ENCODE data around the gene PRM1.
A peak's percentile ranks its signal among the peaks of the same experiment; 100 is the strongest.
"Not testable (repeated sequence)": the region's sequence is repeated elsewhere in the genome, so short reads cannot be mapped to it uniquely, and the experiment has no call there.

The PRM1 gene

DNA sequence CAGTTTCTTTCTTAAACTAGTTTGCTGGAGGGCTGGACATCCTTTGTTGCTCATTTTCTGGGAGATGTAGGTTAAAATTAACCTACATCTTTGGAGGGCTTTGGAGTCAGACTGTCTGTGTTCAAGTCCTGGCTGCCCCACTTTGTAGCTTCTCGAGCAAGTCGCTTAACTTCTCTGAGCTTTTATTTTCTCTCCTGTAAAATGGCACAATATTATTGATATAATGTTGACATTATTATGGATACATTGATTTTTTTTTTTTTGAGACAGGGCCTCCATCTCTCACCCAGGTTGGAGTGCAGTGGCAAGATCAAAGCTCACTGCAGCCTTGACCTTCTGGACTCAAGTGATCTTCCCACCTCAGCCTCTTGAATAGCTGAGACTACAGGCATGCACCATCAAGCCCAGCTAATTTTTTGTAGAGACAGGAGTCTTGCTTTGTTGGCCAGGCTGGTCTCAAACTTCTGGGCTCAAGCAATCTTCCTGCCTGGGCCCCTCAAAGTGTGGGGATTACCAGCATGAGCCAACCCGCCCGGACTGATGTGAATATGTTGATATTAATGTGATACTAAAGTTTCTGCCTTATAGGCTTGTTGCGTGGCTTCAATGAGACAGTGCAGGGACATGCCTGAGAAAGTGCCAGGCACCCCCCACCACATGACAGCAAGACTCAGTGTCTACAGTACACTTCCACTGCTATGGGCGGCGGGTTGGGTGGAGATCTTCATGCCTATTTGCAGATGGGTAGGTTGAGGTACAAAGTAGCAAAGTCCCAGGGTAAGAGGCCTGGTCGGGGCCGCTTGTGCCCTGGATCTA, 32.6 kb upstream of the PRM1 start:
- no peak for DNase-seq

DNA sequence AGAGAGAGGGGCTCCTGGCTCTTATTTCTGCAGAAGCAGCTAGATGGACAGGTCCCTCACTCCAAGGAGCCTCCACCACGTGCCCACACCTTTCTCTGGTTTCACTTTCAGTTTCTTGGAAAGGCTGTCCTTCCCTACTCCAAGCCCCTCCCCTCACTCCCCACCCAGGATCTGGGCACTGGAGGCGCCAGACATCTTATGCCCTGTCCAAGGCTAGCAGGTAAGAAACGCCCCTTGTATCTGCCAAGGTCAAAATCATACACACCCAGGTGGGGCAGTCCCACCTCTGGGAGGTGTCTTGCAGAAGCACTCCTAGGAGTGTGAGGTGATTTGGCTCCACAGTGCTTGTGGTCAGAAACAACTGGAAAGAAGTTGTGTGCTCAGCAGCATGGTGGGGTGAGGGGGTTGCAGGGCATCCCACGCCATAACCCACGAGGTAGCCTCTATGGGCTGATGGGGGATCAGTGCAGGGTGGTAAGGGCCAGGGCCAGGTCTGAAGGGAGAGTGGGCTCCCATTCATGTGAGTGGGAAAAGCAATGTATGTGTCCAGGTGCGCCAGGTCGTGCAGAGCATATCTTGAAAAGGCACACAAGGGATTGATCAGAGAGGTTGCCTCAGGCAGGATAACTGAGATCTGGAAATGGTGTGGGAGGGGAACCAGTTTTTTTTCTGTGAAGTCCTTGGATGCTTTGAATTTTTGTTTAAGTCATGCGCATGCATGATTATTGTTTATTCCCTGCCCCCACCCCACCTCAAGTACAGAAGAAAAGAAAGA, 31.8 kb upstream of the PRM1 start:
- DNase-seq, result peak; percentile 30

DNA sequence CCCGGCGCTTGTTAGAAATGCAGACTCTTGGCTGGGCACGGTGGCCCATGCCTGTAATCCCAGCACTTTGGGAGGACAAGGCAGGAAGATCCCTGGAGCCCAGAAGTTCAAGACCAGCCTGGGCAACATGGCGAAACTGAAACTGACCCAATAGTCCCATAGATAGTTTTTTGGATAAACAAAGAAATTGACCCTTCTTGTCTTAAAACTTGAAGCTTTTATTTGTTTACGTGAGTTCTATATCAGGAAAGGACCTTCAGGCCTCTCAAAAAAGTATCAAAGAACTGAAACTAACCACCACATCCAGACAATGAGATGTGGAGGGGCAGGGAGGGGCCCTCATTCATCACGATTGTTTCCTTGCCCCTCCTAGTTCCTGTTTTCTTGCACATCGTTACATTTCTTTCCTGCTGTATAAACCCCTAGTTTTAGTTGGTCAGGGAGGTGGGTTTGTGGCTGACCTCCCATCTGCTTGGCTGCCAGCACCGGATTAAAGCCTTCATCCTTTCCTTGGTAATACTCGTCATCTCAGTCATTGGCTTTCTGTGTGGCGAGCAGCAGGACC, 29.9 kb upstream of the PRM1 start:
- peak; percentile 24 for DNase-seq

DNA sequence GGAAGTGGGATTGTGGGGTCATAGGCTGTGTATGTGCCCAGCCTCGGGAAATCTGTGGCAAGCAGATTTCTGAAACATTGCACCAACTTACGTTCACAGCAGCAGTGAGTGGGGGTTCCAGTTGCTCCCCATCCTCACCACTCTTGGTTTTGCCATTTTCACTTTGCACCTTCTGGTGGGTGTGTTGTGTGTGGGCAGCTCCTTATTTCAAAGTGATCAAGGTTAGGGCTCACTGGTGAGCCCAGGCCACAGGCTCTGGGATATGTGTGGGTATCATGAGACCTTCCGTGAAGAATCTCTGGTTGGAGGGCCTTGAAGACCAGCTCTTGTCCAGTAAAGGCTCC, 29.5 kb upstream of the PRM1 start:
- DNase-seq, result no peak

DNA sequence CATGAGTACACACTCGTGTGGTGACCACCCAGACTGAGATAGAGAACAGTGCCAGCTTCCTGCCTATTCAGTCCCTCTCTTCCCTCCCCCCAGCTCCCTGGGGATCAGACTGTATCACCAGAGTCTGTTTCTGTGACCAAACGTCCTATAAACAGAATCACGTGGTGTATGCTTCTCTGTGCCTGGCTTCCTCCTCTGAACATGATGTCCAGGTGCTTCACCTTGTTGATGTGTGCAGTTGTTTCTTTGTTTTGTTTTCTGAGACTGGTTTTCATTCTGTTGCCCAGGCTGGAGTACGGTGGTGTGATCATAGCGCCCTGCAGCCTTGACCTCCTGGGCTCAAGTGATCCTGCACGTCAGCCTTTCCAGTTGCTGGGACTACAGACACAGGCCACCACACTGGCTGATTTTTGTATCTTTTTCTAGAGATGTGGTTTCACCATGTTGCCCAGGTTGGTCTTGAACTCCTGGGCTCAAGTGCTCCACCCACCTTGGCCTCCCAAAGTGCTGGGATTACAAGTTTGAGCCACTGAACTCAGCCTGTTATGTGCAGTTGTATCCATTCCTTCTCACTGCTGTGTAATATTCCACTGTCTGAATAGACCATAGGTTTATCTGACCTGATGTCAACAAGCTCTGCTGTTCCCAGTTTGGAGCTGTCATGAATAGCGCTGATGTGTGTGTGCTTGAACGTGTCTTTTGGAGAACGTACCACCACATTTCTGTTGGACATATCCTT, 28.9 kb upstream of the PRM1 start:
- no peak for DNase-seq

DNA sequence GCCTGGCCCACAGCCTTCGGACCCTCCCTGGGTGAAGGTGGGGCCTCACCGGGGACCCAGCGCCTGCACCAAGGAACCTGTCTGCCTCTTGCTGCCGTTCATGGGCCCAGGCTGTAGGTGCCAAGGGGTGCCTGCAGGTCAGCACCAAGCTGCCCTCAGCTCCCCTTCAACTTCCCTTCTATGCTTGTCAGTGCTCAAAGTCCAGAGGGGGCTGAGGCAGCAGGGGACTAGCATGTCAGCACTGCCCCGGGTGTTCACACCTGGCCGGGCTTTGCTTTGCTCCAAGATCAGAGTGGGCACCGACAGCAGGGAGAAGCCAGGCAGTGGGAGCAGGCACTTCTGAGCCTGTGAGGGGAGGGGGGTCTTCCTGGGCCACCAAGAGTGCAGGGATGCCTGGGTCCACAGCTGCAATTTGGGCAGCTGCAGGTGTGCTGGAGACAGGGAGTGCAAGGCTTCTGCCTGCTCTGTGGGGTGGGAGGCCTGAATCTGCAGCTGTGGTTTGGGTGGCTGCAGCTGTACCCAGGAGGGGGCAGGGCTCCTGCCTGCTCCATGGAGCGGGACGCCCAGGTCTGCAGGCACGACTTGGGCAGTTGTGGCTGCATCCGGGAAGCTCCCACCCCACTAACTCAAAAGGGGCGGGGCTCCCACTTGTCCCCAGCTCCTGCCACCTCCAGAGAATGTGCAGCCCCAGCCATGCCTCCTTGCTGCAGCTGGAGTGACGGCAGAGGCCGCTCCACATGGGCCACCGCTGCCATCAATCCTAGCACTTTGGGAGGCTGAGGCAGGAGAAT, 27.6 kb upstream of the PRM1 start:
- DNase-seq, result no peak

DNA sequence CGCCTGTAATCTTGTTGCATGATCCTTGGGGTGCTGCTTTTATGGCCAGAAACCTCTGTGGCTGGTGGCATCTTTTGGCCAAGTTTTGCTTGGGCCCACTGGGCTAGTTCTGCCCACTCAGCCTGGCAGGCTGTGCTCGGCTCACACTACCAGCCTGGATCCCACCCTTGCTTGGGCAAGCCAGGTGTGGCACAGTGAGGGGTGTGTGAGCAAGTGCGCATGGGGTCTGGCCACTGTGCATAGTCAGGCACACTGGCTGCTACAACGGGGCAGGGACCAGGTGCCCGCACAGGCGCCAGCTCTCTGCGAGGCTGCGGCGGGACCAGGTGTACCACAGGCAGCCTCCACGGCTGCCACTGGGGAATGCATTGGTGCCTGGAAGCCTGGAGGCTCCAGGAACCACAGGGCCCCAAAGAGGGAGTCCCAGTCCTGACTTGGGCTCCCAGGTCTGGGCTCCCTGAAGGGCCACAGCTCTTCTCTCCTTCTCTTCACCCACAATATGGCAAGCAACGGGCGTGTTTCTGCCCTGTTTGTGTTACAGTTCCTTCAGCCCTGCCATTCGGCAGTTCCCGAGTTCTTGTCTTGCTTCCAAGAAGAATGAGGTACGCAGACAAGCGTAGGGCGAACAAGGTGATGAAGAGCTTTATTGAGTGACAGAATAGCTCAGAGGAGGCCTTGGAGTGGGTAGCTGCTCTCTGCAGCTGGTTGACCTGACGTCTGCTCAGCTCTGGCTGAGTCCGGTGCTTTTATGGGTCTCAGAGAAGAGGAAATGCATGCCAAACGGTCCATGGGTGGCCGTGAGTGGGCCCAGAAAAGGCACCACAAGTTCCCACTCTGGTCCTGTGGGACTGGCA, 26.7 kb upstream of the PRM1 start:
- DNase-seq, result no peak

DNA sequence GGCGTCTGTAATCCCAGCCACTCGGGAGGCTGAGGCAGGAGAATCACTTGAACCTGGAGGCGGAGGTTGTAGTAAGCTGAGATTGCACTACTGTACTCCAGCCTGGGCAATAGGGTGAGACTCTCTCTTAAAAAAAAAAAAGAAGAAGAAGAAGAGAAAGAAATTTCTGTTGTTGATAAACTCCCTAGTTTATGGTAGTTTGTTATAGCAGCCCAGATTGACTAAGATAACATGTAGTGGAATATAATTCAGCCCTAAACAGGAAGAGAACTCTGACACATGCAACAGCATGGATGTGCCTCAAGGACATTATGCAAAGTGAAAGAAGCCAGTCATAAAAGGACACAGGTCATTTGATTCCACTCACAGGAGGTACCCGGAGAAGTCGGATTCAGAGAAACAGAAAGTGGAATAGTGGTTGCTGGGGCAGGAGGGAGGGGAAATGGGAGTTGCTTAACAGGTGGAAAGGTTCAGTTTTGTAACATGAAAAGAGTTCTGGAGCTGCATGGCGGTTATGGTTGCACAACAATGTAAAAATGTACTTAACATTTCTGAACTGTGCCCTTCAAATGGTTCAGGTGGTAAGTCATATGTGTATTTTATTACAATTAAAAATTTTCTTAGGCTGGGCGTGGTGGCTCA, 26.0 kb upstream of the PRM1 start:
- DNase-seq, result no peak

DNA sequence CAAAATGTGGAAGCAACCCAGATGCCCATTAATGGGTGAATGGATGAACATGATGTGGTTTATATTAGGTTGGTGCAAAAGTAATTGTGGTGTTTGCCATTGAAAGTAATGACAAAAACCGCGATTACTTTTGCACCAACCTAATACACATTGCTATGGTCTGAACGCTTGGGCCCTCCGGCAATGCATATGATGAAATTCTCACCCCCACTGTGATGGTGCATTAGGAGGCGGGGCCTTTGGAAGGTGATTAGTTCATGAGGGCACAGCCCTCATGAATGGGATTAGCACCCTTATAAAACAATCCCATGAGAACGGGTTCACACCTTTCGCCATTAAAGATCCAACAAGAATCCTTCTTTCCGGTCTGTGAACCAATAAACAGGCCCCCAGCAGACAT, 25.3 kb upstream of the PRM1 start:
- DNase-seq, result no peak

DNA sequence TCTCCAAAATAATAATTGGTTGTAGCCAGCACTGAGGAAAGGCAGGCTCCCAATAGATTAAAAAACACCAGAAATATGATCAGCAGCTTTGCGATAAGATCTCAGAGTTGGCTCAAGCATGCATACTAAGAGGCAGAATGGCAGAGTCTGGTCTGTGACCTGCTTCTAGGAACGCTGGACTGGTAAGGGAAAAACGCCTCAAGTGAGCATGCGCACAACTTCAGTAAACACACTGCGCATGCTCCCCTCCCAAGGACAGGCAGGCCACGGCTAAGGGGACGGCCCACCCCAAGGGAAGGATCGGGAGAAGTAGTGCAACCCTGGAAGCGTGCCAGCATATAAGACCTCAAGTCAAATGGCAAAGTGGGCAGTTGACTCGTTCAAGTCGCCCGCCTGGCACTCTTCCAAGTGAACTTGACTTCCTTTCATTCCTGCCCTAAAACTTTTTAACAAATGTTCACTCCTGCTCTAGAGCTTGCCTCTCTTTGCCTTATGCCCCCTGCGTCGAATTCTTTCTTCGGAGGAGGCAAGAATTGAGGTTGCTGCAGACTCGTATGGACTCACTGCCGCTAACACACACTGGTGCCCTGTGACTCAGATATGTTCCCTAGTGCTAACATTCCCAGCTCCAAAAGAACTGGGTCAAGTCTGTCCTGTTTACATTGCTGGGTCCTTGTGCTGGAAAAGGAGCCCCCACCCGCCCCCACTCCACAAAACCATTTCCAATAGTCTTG, 22.4 kb upstream of the PRM1 start:
- DNase-seq, result peak; percentile 35

DNA sequence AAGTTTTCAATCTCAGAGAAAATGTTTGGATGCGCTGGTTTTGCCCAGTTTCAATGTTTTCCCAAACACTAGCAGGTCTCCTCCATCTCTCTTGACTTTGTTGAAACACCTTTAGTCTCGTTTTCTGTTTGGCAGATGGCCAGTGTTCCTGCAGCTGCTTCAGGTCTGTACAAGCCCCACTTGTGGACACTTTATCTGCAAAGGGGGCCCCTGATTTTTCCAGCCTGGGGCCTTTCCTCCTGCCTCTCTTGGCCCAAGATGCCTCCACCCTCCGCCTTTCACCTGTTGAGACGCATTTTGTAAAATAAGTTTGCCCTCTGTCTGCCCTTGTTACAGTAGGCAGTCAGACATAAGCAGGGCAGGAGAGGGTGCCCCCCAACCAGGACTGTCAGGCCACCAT, 21.8 kb upstream of the PRM1 start:
- no peak for DNase-seq

DNA sequence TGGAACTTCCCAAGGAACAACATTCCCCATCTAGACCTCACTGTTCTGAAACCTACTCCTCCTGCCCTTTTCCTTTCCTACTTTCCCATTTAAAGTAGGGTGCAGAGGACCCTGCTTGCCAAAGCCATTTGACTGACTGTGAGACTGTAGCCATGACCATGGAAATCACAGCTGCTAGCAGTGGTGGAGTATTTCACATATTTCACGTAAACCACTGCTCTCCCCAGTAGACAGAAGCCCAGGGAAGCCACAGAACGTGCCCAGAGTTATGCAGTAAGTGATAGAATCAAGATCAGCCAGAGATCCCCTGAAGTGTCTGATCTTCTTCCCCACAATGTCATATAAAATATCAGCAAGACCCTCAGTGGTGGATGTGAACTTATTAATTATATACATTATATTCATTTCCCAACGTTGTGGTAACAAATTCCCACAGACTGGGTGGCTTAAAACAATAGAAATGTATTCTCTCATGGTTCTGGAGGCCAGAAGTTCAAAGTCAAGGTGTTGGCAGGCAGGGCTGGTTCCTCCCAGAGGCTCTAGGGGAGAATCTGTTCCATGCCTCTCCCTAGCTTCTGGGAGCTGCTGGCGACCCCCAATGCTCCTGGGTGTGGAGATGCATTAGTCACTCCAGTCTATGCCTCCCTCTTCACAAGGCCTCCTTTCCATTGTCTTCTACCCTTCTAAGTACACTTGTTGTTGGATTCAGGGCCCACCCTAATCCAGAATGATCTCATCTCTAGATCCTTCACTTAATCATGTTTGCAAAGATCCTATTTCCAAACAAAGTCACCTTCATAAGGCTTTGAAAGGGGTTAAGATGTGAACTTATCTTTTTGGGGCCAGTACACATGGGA, 20.7 kb upstream of the PRM1 start:
- DNase-seq, result no peak

DNA sequence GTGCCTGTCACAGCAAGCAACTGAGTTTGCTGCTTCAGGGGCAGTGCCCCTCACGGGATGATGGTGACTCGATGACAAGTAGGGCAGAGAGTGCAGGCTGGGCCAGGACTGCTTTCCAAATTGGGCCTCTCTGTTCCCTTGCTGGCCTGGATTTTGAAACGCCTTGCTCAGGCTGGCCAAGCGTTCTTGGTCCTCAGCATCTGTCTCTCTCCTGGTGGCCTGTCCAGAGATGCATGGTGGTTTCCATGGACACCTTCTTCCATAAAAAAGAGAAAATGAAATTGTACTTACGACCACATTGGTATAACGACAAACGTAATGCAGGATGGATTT, 19.4 kb upstream of the PRM1 start:
- no peak for DNase-seq

DNA sequence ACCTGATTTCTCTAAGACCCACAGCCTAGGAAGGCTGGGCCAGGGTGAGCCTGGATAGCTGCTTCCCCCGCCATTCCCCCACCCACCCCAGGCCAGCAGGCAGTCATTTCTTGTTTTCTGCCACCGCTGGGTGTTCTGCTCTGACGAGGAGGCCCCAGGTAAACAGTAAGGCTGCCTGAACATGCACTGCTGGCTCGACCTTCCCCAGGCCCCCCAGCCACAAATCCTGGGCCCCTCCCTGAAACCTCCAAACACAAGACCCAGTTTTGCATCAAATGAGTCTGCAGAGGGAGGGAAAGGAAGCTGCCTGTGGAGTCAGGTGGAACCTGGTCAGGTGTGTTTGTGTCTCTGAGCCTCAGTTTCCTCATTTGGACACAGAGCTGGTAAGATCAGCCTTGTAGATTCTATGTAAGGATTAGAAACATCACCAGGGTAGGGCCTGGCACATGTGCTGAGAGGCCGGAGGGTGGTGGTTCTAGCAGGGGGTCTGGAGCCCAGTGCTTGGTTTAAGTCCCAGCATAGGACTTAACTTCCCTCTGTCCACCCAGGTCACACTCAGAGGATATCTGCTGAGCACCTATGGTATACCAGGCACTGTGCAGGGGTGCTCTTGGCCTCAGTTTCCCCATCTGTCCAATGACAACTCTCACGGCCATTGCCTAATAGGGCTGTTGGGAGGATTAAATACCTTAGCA, 18.9 kb upstream of the PRM1 start:
- DNase-seq, result no peak

DNA sequence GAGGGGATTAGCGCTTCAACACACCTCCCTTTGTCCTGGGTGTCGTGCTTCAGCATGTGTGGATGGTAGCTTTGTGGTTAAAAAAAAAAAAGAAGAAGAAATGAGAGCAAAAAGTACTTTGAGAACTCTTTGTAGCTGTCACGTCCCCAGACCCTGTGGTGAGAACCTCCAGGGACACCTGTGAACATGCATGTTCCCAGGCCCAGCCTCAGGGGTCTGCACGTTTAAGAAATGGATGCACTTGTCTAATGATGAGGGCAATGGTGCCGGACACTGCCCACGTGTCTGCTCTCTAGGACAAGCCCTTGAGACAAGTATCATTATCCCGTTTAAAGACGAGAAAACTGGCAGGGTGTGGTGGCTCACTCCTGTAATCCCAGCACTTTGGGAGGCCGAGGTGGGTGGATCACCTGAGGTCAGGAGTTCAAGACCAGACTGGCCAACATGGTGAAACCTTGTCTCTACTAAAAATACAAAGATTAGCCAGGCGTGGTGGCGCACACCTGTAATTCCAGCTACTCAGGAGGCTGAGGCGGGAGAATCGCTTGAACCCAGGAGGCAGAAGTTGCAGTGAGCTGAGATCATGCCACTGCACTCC, 17.9 kb upstream of the PRM1 start:
- not testable (repeated sequence) for DNase-seq

DNA sequence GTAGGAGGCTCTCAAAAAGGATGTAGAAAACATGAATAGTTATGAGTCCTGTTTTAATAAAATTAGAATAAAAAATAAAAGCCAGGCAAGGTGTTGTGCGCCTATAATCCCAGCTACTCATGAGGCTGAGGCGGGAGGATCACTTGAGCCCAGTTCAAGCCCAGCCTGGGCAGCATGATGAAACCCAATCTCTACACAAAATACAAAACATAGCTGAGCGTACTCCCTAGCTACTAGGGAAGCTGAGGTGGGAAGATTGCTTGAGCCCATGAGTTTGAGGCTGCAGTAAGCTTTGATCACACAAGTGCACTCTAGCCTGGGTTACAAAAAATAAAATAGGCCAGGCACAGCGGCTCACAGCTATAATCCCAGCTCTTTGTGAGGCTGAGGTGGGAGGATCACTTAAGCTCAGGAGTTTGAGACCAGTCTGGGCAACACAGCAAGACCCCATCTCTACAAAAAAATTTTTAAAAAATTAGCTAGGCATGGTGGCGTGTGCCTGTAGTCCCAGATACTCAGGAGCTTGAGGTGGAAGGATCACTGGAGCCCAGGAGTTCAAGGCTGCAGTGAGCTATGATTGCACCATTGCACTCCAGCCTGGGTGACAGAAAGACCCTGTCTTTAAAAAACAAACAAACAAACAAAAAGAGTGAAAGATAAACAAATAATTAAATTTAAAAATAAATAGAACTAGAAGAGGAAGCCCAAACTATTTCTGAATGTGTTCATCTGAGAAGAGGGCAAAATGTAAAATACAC, 17.2 kb upstream of the PRM1 start:
- DNase-seq, result no peak

DNA sequence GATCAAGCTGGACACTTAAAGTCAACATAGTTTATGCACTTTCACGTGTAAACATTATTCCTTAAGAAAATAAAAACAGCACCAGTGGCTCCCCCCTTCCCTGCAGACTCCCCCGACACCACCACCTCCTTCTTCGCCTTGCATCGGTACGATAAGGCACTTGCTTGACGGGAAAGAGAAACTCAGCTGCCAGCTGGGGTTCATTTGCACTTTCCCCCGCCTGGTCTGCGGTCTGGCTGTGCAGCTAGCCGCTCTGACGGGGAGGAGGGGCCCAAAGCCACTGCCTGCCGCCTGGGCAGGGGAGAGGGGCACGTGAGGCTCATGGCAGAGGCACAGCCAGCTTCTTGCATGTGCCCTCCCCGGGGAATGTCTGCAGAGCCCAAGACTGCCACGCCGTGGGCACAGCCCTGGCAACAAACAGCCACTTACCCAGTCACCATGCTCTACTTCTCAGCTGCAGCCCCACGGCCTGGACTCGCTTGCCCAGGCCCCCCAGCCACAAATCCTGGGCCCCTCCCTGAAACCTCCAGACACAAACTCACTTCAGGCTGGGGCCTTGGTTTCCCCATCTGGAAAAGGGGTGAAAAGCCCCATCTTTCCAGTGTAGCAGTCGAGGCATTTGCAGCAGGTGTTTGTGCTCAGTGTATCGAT, 16.5 kb upstream of the PRM1 start:
- DNase-seq, result peak; percentile 92

All from hematopoietic multipotent progenitor cell treated with erythropoietin and hydrocortisone succinate and interleukin-3 and kit ligand, for 8 days (in vitro differentiated cells).